ENCODE data around the gene CYP1B1.
"Not testable (repeated sequence)": the region's sequence is repeated elsewhere in the genome, so short reads cannot be mapped to it uniquely, and the experiment has no call there.

Gene CYP1B1

DNA sequence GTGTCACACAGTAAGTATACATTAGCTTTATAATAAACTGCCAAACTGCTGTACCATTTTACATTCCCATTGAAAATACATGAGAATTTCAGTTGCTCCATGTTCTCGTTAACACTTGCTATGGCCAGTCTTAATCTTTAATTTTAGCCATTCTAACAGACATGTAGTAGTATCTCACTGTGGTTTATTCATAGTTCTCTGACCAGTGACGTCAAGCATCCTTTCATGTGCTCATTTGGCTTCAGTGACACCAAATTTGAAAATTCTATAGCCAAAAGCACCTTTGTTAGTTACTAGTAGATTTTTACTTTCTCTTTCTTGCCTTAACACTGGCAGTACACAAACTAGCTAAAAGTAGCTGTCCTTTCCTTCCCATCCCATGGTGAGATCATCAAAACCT, 43.0 kb downstream of the CYP1B1 start:
- DNase-seq (ENCODE audit: low read depth), result no peak

DNA sequence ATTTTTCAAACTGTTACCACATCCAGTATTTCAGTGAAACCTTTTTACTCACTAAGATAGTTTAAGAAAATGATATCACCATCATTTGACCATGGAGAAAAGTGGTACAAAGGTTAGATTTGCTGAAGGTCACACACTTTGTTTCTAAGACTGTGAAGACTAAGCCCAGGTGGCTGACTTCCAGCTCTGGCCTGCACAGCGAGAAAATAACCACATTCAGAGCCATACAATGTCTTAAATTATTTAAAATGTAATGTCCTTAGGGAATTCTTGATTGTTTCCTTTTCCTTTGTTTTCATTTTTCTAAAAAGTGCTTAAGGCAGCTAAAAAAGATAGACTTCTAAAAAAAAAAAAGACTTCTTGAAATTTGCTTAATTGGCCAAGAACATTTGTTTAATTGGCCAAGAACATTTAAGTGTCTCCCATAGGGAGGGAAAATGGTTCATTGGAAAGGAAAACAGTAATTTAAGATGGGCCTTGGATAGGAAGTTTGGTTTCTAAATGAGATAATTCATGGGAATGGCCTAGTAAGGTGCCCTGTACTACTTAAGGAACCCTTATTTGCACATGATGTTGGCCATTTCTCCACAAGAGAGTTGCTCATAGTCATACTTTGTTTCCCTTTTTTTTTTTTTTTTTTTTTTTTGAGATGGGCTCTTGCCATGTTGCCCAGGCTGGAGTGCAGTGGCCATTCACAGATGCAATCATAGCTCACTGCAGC, 45.2 kb downstream of the CYP1B1 start:
- DNase-seq (ENCODE audit: low read depth), result no peak

DNA sequence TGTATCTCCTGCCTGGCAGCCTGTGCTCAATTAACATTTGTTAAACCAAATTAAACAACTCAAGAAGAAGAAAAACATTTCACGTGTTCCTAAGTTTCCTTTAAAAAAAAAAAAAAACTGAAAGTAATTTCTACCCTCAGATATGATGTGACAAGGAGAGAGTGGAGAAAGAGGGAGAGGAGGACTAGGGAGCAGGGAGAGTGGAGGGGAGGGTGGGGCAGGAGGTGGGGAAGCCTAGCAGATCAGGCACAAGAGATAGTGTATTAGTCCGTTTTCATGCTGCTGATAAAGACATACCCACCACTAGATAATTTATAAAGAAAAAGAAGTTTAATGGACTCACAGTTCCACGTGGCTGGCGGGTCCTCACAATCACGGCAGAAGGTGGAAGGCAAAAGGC, 46.4 kb downstream of the CYP1B1 start:
- DNase-seq (ENCODE audit: low read depth), result no peak

DNA sequence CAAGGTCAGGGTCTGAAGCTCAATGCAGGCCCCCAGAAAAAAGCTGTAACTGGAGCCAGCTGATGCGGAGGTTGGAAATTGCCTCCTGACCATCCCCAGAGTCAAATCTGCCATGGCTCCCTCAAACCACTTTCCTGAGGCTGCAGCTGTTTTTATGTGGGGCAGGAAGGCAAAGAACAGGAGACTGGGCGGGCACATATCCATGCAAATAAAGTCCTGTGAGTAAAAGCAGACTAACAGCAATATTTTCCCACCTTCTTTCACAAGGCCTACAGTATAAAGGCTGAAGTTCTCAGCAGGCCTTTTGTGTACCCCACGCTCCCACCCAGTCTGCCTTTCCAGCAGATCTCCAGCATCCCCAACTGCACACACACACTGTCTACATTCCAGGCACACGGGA, 47.1 kb downstream of the CYP1B1 start:
- DNase-seq (ENCODE audit: low read depth), result no peak

DNA sequence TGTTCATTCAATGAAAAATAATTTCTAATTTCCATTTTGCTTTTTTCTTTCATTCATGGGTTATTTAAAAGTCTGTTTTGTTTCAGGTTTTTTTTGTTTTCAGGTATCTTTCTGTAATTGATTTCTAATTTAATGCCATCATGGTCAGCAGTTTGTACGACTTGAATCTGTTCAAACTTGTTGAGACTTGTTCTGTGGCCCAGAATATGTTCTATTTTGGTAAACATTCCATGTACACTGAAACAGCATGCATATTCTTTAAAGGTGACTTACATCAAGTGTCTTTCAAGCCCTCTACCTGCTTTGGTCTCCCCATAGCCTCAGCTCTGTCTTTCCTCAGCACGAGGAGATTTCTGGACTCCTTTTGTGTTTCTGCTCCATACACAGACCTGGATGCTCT, 49.1 kb downstream of the CYP1B1 start:
- no peak for DNase-seq (ENCODE audit: low read depth)

DNA sequence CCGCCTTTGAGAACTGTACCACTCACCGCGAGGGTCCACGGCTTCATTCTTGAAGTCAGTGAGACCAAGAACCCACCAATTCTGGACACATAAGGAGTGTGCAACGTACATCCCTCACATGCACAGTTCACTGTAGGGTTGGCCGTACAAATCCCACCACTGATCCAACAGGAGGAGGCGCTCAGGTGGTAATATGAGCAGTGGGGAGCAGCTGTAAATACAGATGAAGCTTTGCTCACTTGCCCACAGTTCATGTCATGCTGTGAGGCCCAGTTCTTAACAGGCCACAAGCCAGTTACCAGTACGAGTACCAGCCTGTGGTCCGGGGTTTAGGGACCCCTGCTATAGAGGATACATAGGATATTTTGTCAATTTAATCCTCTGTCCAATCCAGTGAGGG, 54.4 kb downstream of the CYP1B1 start:
- no peak for DNase-seq (ENCODE audit: low read depth)

DNA sequence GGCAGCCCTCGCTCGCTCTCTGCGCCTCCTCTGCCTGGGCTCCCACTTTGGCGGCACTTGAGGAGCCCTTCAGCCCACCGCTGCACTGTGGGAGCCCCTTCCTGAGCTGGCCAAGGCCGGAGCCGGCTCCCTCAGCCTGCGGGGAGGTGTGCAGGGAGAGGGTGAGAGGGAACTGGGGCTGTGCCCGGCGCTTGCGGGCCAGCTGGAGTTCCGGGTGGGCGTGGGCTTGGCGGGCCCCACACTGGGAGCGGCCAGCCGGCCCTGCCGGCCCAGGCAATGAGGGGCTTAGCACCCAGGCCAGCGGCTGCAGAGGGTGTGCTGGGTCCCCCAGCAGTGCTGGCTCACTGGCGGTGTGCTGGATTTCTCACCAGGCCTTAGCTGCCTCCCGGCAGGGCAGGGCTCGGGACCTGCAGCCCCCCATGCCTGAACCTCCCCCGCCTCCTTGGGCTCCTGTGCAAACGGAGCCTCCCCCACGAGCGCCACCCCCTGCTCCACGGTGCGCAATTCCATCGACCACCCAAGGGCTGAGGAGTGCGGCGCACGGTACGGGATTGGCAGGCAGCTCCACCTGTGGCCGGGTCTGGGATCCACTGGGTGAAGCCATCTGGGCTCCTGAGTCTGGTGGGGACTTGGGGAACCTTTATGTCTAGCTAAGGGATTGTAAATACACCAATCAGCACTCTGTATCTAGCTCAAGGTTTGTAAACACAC, 55.4 kb downstream of the CYP1B1 start:
- not testable (repeated sequence) for DNase-seq (ENCODE audit: low read depth)

DNA sequence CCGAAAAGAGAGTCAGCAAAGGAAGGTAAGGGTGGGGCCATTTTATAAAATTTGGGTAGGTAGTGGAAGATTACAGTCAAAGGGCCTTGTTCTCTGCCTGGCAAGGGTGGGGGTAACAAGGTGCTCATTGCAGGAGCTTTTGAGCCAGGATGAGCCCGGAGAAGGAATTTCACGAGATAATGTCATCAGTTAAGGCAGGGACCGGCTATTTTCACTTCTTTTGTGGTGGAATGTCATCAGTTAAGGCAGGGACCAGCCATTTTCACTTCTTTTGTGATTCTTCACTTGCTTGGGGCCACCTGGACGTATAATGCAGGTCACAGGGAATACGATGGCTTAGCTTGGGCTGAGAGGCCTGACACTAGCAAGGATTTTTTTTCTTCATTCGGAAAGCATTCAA, 58.1 kb downstream of the CYP1B1 start:
- DNase-seq (ENCODE audit: low read depth), result no peak
